HepG2 (cell line): ENCODE measurements around the gene THAP3. TPM values are rescaled to one million over a fixed set of nuclear protein-coding genes. Genes with fewer than 3 reads are reported as not detected.
A peak's percentile ranks its signal among the peaks of the same experiment; 100 is the strongest.

ENCODE experiments used
- GATAD1 ChIP-seq: IDR thresholded peaks from 2 replicates; pipeline ENCODE4 v1.6.1; 2016; ENCODE audit warnings: missing genetic modification reagents, missing compliant biosample characterization
- KAT2B ChIP-seq: fragments of 150-350 bp; IDR thresholded peaks from 2 replicates; pipeline ENCODE4 v1.6.1; 2014; ENCODE audit warnings: low read depth, low read length, borderline replicate concordance
- KLF6 ChIP-seq: IDR thresholded peaks from 2 replicates; pipeline ENCODE4 v1.8.0; 2016; ENCODE audit warnings: missing biosample characterization, missing genetic modification reagents
- MIER2 ChIP-seq: IDR thresholded peaks from 2 replicates; pipeline ENCODE4 v1.6.1; 2016; ENCODE audit warnings: missing biosample characterization, missing genetic modification reagents
- NCOA2 ChIP-seq: sonication (generic); formaldehyde crosslinking; IDR thresholded peaks from 2 replicates; pipeline ENCODE4 v1.8.0; 2022; ENCODE audit warnings: inconsistent platforms
- PHF5A ChIP-seq: IDR thresholded peaks from one replicate; pipeline ENCODE4 v1.6.1; 2018; ENCODE audit warnings: low read depth, missing genetic modification reagents; ENCODE audit not compliant: unreplicated experiment
- SOX5 ChIP-seq: IDR thresholded peaks from 2 replicates; pipeline ENCODE4 v1.6.1; 2016; ENCODE audit warnings: borderline replicate concordance
- SP4 ChIP-seq: sonication (generic); formaldehyde crosslinking; IDR thresholded peaks from 2 replicates; pipeline ENCODE4 v1.8.1; 2023; ENCODE audit warnings: mild to moderate bottlenecking, missing genetic modification reagents
- ZNF205 ChIP-seq: IDR thresholded peaks from 2 replicates; pipeline ENCODE4 v1.6.1; 2018; ENCODE audit warnings: missing biosample characterization, missing genetic modification reagents
- ZNF335 ChIP-seq: sonication (generic); formaldehyde crosslinking; IDR thresholded peaks from 2 replicates; pipeline ENCODE4 v1.4.0; 2020; ENCODE audit warnings: missing genetic modification reagents
- ZNF501 ChIP-seq: sonication (generic); formaldehyde crosslinking; IDR thresholded peaks from 2 replicates; pipeline ENCODE4 v1.5.1; 2020; ENCODE audit warnings: mild to moderate bottlenecking, moderate library complexity, missing genetic modification reagents
- ZNF709 ChIP-seq: sonication (generic); formaldehyde crosslinking; IDR thresholded peaks from 2 replicates; pipeline ENCODE4 v1.5.0; 2020; ENCODE audit warnings: mild to moderate bottlenecking, missing genetic modification reagents
- ZSCAN31 ChIP-seq: sonication (generic); formaldehyde crosslinking; IDR thresholded peaks from 2 replicates; pipeline ENCODE4 v1.5.0; 2020; ENCODE audit warnings: low read depth, mild to moderate bottlenecking, missing genetic modification reagents
- polyA plus RNA-seq, 8 experiments: library from polyadenylated mRNA; depleted of rRNA in 3 of 8; stranded (reverse) in 7 of 8; unstranded in 1 of 8; fragments of >200 nt; fragmentation: Illumina TruSeq in 4 of 8; extraction: Trizol in 4 of 8; gene quantifications; 2 replicates each; pipeline versions ENCODE4 v1.2.1 to v1.2.3, GENCODE V29; 2011 to 2016; ENCODE audit warnings: low read depth in 4 of 8, missing spikeins in 1 of 8, mixed read lengths in 1 of 8; ENCODE audit not compliant: insufficient read depth in 1 of 8
- total RNA-seq, 5 experiments: library from RNA; depleted of rRNA; stranded (reverse); fragments of >200 nt; fragmentation: Illumina TruSeq; extraction: Trizol; gene quantifications; 2 replicates each; pipeline ENCODE4 v1.2.3, GENCODE V29; 2016; ENCODE audit warnings: low read depth in 1 of 5
- TF ChIP-seq, protein P1 (sequence below): sonication (generic); IDR thresholded peaks from 2 replicates; pipeline ENCODE4 v1.6.1; 2016; ENCODE audit warnings: low read depth, borderline replicate concordance
- TF ChIP-seq, protein P2 (sequence below): sonication (generic); formaldehyde crosslinking; IDR thresholded peaks from 2 replicates; pipeline ENCODE4 v1.4.0; 2020; ENCODE audit warnings: missing genetic modification reagents
- TF ChIP-seq, protein P3 (sequence below), 2 experiments: IDR thresholded peaks; 2 replicates each; pipeline ENCODE4 v1.6.1; 2011 to 2012; ENCODE audit warnings: low read length in 2 of 2, borderline replicate concordance in 1 of 2, low read depth in 1 of 2, mild to moderate bottlenecking in 1 of 2, moderate library complexity in 1 of 2
- TF ChIP-seq, protein P4 (sequence below): sonication (generic); formaldehyde crosslinking; IDR thresholded peaks from 2 replicates; pipeline ENCODE4 v1.4.0; 2020; ENCODE audit warnings: missing genetic modification reagents
- TF ChIP-seq, protein P5 (sequence below): fragments of 450-650 bp; IDR thresholded peaks from 2 replicates; pipeline ENCODE4 v1.6.1; 2017
- TF ChIP-seq, protein P6 (sequence below): IDR thresholded peaks from 2 replicates; pipeline ENCODE4 v1.6.1; 2016; ENCODE audit warnings: low read depth, control low read depth

The THAP3 gene
- total and polyA plus RNA-seq, 2 of the 13 experiments (the other 11 are each of a cell fraction or from before 2014, with no cell fraction given) = 10.3 to 14.9 TPM

DNA sequence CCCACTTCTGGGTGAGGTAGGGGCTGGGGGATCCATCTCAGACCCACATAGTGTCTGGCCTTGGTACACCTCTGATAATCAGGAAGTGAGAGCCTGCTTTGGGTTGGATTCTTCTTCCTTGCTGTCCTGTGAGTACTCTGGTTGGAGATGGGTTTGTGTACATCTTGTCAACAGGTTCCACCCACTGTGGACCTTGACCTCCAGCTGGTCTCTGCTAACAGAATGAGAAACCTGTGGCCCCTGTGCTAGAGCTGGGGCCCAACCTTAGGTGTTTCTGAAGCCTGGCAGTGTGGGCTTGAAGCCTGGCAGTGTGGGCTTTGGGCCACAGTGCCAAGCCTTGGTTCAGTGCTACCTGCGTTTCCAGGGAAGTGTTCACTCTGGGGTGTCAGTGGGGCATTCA, 42.3 kb upstream of the THAP3 start (continued):
- TF ChIP-seq NCOA2 (peak; percentile 66), PHF5A (peak; percentile 88), KLF6 (CRISPR knock-in tag) (0 out of 2 replicates have a peak, but pooled peaks have one; percentile 51), SOX5 (CRISPR knock-in tag) (peak; percentile 75; the same call in 1 of the 2 replicates), KAT2B (no peak), ZNF335 (CRISPR knock-in tag) (peak; percentile 73; the same call in 1 of the 2 replicates), MIER2 (CRISPR knock-in tag) (0 out of 2 replicates have a peak, but pooled peaks have one; percentile 58), SP4 (CRISPR knock-in tag) (peak; percentile 38; the same call in 1 of the 2 replicates), ZNF709 (CRISPR knock-in tag) (0 out of 2 replicates have a peak, but pooled peaks have one; percentile 31), GATAD1 (CRISPR knock-in tag) (peak; percentile 76; the same call in 1 of the 2 replicates), ZNF501 (CRISPR knock-in tag) (peak; percentile 68), ZNF205 (peak; percentile 55), ZSCAN31 (CRISPR knock-in tag) (0 out of 2 replicates have a peak, but pooled peaks have one; percentile 37)
- TF ChIP-seq, protein P1, sequence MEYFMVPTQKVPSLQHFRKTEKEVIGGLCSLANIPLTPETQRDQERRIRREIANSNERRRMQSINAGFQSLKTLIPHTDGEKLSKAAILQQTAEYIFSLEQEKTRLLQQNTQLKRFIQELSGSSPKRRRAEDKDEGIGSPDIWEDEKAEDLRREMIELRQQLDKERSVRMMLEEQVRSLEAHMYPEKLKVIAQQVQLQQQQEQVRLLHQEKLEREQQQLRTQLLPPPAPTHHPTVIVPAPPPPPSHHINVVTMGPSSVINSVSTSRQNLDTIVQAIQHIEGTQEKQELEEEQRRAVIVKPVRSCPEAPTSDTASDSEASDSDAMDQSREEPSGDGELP = peak; percentile 100
- TF ChIP-seq, protein P2, sequence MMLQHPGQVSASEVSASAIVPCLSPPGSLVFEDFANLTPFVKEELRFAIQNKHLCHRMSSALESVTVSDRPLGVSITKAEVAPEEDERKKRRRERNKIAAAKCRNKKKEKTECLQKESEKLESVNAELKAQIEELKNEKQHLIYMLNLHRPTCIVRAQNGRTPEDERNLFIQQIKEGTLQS (CRISPR knock-in tag) = 0 out of 2 replicates have a peak, but pooled peaks have one; percentile 10
- TF ChIP-seq, protein P3, sequence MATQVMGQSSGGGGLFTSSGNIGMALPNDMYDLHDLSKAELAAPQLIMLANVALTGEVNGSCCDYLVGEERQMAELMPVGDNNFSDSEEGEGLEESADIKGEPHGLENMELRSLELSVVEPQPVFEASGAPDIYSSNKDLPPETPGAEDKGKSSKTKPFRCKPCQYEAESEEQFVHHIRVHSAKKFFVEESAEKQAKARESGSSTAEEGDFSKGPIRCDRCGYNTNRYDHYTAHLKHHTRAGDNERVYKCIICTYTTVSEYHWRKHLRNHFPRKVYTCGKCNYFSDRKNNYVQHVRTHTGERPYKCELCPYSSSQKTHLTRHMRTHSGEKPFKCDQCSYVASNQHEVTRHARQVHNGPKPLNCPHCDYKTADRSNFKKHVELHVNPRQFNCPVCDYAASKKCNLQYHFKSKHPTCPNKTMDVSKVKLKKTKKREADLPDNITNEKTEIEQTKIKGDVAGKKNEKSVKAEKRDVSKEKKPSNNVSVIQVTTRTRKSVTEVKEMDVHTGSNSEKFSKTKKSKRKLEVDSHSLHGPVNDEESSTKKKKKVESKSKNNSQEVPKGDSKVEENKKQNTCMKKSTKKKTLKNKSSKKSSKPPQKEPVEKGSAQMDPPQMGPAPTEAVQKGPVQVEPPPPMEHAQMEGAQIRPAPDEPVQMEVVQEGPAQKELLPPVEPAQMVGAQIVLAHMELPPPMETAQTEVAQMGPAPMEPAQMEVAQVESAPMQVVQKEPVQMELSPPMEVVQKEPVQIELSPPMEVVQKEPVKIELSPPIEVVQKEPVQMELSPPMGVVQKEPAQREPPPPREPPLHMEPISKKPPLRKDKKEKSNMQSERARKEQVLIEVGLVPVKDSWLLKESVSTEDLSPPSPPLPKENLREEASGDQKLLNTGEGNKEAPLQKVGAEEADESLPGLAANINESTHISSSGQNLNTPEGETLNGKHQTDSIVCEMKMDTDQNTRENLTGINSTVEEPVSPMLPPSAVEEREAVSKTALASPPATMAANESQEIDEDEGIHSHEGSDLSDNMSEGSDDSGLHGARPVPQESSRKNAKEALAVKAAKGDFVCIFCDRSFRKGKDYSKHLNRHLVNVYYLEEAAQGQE (IDR thresholded peaks at IDR 0.05; ENCODE audit: borderline replicate concordance in 1 of 2, low read depth in 1 of 2, low read length in 2 of 2) = 0 out of 4 replicates have a peak, but pooled peaks of 1 of the 2 experiments have one; percentile 22
- TF ChIP-seq, protein P4, sequence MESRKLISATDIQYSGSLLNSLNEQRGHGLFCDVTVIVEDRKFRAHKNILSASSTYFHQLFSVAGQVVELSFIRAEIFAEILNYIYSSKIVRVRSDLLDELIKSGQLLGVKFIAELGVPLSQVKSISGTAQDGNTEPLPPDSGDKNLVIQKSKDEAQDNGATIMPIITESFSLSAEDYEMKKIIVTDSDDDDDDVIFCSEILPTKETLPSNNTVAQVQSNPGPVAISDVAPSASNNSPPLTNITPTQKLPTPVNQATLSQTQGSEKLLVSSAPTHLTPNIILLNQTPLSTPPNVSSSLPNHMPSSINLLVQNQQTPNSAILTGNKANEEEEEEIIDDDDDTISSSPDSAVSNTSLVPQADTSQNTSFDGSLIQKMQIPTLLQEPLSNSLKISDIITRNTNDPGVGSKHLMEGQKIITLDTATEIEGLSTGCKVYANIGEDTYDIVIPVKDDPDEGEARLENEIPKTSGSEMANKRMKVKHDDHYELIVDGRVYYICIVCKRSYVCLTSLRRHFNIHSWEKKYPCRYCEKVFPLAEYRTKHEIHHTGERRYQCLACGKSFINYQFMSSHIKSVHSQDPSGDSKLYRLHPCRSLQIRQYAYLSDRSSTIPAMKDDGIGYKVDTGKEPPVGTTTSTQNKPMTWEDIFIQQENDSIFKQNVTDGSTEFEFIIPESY (CRISPR knock-in tag) = 0 out of 2 replicates have a peak, but pooled peaks have one; percentile 37
- TF ChIP-seq, protein P5, sequence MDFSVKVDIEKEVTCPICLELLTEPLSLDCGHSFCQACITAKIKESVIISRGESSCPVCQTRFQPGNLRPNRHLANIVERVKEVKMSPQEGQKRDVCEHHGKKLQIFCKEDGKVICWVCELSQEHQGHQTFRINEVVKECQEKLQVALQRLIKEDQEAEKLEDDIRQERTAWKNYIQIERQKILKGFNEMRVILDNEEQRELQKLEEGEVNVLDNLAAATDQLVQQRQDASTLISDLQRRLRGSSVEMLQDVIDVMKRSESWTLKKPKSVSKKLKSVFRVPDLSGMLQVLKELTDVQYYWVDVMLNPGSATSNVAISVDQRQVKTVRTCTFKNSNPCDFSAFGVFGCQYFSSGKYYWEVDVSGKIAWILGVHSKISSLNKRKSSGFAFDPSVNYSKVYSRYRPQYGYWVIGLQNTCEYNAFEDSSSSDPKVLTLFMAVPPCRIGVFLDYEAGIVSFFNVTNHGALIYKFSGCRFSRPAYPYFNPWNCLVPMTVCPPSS = no peak
- TF ChIP-seq, protein P6, sequence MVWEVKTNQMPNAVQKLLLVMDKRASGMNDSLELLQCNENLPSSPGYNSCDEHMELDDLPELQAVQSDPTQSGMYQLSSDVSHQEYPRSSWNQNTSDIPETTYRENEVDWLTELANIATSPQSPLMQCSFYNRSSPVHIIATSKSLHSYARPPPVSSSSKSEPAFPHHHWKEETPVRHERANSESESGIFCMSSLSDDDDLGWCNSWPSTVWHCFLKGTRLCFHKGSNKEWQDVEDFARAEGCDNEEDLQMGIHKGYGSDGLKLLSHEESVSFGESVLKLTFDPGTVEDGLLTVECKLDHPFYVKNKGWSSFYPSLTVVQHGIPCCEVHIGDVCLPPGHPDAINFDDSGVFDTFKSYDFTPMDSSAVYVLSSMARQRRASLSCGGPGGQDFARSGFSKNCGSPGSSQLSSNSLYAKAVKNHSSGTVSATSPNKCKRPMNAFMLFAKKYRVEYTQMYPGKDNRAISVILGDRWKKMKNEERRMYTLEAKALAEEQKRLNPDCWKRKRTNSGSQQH (CRISPR knock-in tag) = peak; percentile 80; the same call in 1 of the 2 replicates
